PC-3 (cell line): ENCODE data around the gene BUD31.

Experiments used
- EZH2 ChIP-seq: fragments of 300-600 bp; sonication (generic); IDR thresholded peaks from one replicate; pipeline ENCODE4 v1.6.1; 2017; ENCODE audit warnings: antibody characterized with exemption, mild to moderate bottlenecking, low read length; ENCODE audit not compliant: unreplicated experiment
- EZH2phosphoT487 ChIP-seq: fragments of 300-600 bp; sonication (generic); IDR thresholded peaks from 2 replicates; pipeline ENCODE4 v1.6.1; 2018; ENCODE audit warnings: mild to moderate bottlenecking, antibody characterized with exemption, low read length, borderline replicate concordance
- TF ChIP-seq, protein P1 (sequence below): fragments of 300-600 bp; sonication (generic); conservative IDR thresholded peaks from 2 replicates; pipeline ENCODE4 v1.5.1; 2017; ENCODE audit warnings: antibody characterized with exemption, low read depth, mild to moderate bottlenecking, low read length

DNA sequence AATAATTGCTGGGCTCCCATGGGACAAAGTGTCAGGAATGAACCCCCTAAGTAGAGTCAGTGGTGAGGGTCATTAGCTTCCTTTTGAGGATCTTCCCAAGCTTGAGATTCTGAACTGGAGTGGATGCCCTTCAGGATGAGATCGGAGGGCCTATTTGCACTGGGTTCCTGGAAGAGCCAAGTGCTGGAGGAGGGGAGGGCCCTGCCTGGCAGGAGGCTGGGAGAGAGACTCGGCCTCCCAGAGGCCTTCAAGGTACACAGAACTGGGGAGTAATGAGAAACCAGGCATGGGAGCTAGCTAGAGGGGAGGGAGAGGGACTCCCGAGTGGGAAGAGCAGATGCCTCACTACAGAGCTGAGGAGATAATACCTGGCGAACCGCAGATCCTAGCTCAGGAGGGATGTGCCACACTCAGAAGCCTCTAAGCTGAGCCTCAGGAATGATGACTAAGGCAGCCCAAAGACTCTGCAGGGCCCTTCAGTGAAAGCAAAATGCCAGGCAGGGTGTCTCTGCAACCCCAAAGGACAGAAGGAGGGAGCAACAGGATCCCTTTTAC, 9.8 kb upstream of the BUD31 start:
- TF ChIP-seq, protein P1, sequence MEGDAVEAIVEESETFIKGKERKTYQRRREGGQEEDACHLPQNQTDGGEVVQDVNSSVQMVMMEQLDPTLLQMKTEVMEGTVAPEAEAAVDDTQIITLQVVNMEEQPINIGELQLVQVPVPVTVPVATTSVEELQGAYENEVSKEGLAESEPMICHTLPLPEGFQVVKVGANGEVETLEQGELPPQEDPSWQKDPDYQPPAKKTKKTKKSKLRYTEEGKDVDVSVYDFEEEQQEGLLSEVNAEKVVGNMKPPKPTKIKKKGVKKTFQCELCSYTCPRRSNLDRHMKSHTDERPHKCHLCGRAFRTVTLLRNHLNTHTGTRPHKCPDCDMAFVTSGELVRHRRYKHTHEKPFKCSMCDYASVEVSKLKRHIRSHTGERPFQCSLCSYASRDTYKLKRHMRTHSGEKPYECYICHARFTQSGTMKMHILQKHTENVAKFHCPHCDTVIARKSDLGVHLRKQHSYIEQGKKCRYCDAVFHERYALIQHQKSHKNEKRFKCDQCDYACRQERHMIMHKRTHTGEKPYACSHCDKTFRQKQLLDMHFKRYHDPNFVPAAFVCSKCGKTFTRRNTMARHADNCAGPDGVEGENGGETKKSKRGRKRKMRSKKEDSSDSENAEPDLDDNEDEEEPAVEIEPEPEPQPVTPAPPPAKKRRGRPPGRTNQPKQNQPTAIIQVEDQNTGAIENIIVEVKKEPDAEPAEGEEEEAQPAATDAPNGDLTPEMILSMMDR, result no peak
- TF ChIP-seq EZH2, result no peak
- TF ChIP-seq EZH2phosphoT487, result no peak
